PFSK-1 (cell line): ENCODE measurements around the gene FOXF1.

Experiments
- POLR2AphosphoS5 ChIP-seq: IDR thresholded peaks from 2 replicates; pipeline ENCODE4 v1.6.1; 2012; ENCODE audit warnings: low read depth, mild to moderate bottlenecking, control low read depth, low read length, moderate library complexity
- SIN3A ChIP-seq: IDR thresholded peaks from 2 replicates; pipeline ENCODE4 v1.6.1; 2012; ENCODE audit warnings: mild to moderate bottlenecking, low read length, moderate library complexity, borderline replicate concordance; ENCODE audit not compliant: insufficient read depth
- TAF1 ChIP-seq: IDR thresholded peaks from 2 replicates; pipeline ENCODE4 v1.6.1; 2012; ENCODE audit warnings: low read length, control low read depth, borderline replicate concordance; ENCODE audit not compliant: insufficient read depth
- TF ChIP-seq, protein P1 (sequence below), 2 experiments: IDR thresholded peaks; 2 replicates each; pipeline versions ENCODE4 v1.6.1 to v1.8.0; 2011 to 2012; ENCODE audit warnings: low read depth in 2 of 2, low read length in 2 of 2, control low read depth in 1 of 2, inconsistent platforms in 1 of 2, mild to moderate bottlenecking in 1 of 2, moderate library complexity in 1 of 2; ENCODE audit not compliant: insufficient read depth in 1 of 2

DNA sequence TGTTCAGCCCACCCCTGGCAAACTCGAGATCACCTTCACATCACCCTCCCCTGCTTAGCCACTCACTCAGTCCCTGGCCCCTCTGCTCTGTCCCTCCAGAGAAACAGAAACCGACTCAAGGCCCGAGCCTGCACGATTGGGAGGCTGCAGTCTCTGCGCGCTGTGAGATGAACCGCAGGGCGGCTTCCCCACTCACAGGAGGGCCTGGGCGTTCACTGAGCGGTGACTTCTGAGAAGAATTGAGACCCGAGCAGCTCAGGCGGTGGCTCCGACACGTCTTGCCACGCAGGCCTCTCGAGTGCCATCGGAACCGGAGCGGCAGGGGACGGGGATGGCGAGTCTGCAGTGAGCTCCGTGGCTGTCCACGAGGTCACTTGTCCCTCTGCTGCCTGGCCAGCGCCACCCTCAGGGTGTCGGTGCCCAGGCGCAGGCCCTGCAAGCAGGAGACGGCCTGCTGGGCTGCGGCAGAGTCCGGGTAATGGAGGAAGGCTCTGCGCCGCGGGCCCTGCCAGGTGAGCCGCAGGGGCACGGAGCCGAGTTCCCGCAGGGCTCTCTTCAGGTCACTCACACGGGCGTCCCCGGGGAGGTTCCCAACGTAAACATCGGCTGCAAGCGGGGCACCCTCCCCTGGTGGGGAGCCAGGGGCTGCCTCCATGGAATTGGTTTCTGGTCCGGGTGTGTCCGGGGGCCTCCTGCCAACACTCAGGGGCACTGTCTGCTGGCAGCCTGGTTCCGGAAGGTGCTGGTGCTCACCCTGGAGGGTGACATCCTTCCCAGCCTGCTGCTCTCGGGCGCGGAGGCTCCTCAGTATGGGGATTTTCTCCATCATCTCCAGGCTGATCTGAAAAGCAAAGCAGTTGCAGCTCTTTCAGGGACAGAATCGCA lies 21.6 kb downstream of the FOXF1 start:
- TF ChIP-seq SIN3A (no peak), POLR2AphosphoS5 (no peak), TAF1 (no peak)
- TF ChIP-seq, protein P1, sequence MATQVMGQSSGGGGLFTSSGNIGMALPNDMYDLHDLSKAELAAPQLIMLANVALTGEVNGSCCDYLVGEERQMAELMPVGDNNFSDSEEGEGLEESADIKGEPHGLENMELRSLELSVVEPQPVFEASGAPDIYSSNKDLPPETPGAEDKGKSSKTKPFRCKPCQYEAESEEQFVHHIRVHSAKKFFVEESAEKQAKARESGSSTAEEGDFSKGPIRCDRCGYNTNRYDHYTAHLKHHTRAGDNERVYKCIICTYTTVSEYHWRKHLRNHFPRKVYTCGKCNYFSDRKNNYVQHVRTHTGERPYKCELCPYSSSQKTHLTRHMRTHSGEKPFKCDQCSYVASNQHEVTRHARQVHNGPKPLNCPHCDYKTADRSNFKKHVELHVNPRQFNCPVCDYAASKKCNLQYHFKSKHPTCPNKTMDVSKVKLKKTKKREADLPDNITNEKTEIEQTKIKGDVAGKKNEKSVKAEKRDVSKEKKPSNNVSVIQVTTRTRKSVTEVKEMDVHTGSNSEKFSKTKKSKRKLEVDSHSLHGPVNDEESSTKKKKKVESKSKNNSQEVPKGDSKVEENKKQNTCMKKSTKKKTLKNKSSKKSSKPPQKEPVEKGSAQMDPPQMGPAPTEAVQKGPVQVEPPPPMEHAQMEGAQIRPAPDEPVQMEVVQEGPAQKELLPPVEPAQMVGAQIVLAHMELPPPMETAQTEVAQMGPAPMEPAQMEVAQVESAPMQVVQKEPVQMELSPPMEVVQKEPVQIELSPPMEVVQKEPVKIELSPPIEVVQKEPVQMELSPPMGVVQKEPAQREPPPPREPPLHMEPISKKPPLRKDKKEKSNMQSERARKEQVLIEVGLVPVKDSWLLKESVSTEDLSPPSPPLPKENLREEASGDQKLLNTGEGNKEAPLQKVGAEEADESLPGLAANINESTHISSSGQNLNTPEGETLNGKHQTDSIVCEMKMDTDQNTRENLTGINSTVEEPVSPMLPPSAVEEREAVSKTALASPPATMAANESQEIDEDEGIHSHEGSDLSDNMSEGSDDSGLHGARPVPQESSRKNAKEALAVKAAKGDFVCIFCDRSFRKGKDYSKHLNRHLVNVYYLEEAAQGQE (IDR thresholded peaks at IDR 0.05; ENCODE audit: insufficient read depth in 1 of 2, low read depth in 2 of 2, low read length in 2 of 2), result no peak
